Ovary (tissue), 9 donors: ENCODE data around the gene SLPI. TPM values are rescaled to one million over a fixed set of nuclear protein-coding genes. Genes with fewer than 3 reads are reported as not detected.

Experiments used
- DNase-seq, 5 donors: peaks; one replicate each; pipeline ENCODE4 v3.0.0-alpha.2; 2019 to 2020
- H3K27ac ChIP-seq, 2 donors: fragments of 200-600 bp; one replicate each; pipeline versions ENCODE4 v1.5.1 to v1.8.0; 2019 to 2022
- H3K27me3 ChIP-seq: fragments of 200-600 bp; one replicate; pipeline ENCODE4 v1.8.0; 2022
- H3K36me3 ChIP-seq: fragments of 200-600 bp; sonication (generic); one replicate; pipeline ENCODE4 v1.5.1; 2019
- H3K4me1 ChIP-seq: one replicate; pipeline ENCODE4 v1.8.1; 2013; ENCODE audit warnings: mild to moderate bottlenecking, moderate library complexity; ENCODE audit not compliant: insufficient read depth
- H3K4me3 ChIP-seq: fragments of 200-600 bp; sonication (generic); one replicate; pipeline ENCODE4 v1.5.1; 2017
- H3K9me3 ChIP-seq, 2 donors: fragments of 200-600 bp in 1 of 2; sonication (generic) in 1 of 2; one replicate each; pipeline versions ENCODE4 v1.5.1 to v1.8.1; 2013 to 2019; ENCODE audit warnings: mild to moderate bottlenecking in 1 of 2, moderate library complexity in 1 of 2
- EP300 ChIP-seq: sonication (generic); formaldehyde crosslinking; IDR thresholded peaks from one replicate; pipeline ENCODE4 v1.6.1; 2017; ENCODE audit warnings: antibody characterized with exemption
- POLR2A ChIP-seq: fragments of 450-650 bp; IDR thresholded peaks from one replicate; pipeline ENCODE4 v1.6.1; 2017; ENCODE audit warnings: antibody characterized with exemption, mild to moderate bottlenecking, moderate library complexity
- WGBS, 3 donors: extraction: QIAGEN DNeasy Blood & Tissue Kit in 1 of 3; methylation state at CpG; one replicate each; pipeline versions ENCODE4 v1.1.5 to v1.1.7; 2013 to 2017; 5-methylcytosine and 5-hydroxymethylcytosine counted together
- intact Hi-C, 4 donors: fragments of 100-400 bp; cut with DNase I; formaldehyde crosslinking; loops; one replicate each; pipeline versions ENCODE4 v1.11.0 to v1.15.1; 2022 to 2023
- polyA plus RNA-seq, 2 donors: library from polyadenylated mRNA; stranded (reverse); fragments of 200-250 nt in 1 of 2; fragments of 350-450 nt in 1 of 2; fragmentation: Illumina TruSeq in 1 of 2; extraction: RNeasy Lipid Tissue Mini Kit (QIAGEN cat#74804) in 1 of 2; gene quantifications; one replicate each; pipeline ENCODE4 v1.2.3, GENCODE V29; 2013 to 2014
- total RNA-seq, 7 donors: library from RNA; depleted of rRNA in 2 of 7; stranded (reverse); fragments of >200 nt in 2 of 7; fragmentation: NEBNext Ultra II Directional in 3 of 7; extraction: Animal tissue kit (Norgen Biotek cat#: 25700) in 3 of 7; gene quantifications; one replicate each; pipeline versions ENCODE4 v1.1.0 to v1.2.4, GENCODE V29; 2016 to 2023
- TF ChIP-seq, protein P1 (sequence below), 3 donors: fragments of 450-650 bp in 2 of 3; fragments of 200-600 bp in 1 of 3; IDR thresholded peaks; one replicate each; pipeline versions ENCODE4 v1.5.1 to v1.8.0; 2016 to 2022; ENCODE audit warnings: antibody characterized with exemption in 3 of 3, mild to moderate bottlenecking in 1 of 3
- donor health status: DM: no; HTN: no; CAD: no; lungs with moderate emphysema.
- donor health status: DM: no; HTN: no; CAD: no.
- donor health status: Bipolar disorder and iron deficiency.
- donor health status: DM: yes; HTN: yes; CAD: no.
- donor health status: DM: no; HTN: no; CAD: no.
- donor health status: DM: yes; HTN: yes; CAD: no.

SLPI gene
- total and polyA plus RNA-seq, 9 donors: 4.0 to 622 (median 33.3) TPM; not detected in 1

DNA sequence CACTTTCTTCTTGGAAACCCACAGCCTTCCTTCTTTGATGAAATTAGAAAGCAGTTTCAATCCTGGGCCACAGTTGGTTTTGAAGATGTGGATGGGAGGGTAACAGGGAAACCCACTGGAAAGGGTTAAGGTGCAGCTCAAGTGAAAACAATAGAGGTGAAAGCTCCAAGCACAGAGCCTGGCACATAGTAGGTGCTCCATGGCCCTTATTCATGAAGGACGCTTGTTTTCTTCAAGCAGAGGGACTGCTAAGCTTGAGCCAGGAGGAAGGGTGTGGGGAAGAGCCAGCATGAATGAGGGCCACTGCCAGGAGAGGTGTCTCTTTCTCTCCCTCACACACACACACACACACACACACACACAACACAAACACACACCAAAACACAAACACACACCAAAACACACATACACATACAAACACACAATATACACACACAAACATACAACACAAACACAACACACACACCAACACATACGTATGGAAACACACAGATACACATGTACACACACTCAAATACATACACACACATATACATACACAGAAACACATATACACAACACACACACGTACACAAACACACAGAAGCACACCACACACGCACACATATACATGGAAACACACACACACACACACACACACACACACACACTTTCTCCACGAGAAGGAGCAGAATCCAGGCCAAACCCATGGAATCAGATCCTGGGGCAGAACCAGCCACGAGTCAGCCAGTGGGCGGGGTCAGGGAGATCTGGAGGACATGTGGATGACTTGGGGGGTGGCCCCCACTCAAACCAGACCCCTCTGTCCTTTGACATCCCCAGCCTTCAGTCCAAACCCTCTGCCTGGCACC lies 28.6 kb upstream of the SLPI start:
- H3K27me3 ChIP-seq: no peaks in the 10 kb centered on the region
- DNase-seq: no peak
- H3K36me3 ChIP-seq: no peaks in the 10 kb centered on the region
- H3K9me3 ChIP-seq: no peaks in the 10 kb centered on the region
- 57 to 69% (median 60%) methylated on average over 7 of the region's 7 CpGs for WGBS, 3 donors
- no peak overlapping the region for H3K4me3 ChIP-seq
- intact Hi-C loops: no loop called here
- H3K4me1 ChIP-seq: no peaks in the 10 kb centered on the region
- H3K27ac ChIP-seq: no peak overlapping the region
- TF ChIP-seq POLR2A: no peak
- TF ChIP-seq, protein P1, sequence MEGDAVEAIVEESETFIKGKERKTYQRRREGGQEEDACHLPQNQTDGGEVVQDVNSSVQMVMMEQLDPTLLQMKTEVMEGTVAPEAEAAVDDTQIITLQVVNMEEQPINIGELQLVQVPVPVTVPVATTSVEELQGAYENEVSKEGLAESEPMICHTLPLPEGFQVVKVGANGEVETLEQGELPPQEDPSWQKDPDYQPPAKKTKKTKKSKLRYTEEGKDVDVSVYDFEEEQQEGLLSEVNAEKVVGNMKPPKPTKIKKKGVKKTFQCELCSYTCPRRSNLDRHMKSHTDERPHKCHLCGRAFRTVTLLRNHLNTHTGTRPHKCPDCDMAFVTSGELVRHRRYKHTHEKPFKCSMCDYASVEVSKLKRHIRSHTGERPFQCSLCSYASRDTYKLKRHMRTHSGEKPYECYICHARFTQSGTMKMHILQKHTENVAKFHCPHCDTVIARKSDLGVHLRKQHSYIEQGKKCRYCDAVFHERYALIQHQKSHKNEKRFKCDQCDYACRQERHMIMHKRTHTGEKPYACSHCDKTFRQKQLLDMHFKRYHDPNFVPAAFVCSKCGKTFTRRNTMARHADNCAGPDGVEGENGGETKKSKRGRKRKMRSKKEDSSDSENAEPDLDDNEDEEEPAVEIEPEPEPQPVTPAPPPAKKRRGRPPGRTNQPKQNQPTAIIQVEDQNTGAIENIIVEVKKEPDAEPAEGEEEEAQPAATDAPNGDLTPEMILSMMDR (IDR thresholded peaks at IDR 0.05): no peak
- TF ChIP-seq EP300: no peak

DNA sequence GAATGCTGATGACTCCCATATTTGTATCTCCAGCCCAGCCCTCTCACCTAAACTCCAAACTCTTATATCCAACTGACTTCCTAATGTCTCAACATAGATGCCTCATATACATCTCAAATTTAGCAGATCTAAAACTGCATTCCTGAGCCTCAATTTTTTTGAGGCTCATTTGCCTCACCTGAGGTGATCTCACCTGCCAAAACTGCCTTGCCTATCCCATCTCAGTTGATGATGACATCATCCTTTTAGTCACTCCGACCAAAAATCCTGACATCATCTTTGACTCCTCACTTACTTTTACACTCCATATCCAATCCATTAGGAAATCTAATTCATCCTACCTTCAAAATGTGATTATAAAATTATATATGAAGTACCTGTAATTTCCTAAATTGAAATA lies 25.6 kb upstream of the SLPI start:
- 68 to 80% (median 74%) methylated on average over 1 of the region's 1 CpG for WGBS, 3 donors
- no peak overlapping the region for H3K4me3 ChIP-seq
- no peaks in the 10 kb centered on the region for H3K36me3 ChIP-seq
- H3K4me1 ChIP-seq: no peaks in the 10 kb centered on the region
- TF ChIP-seq EP300: no peak
- H3K27ac ChIP-seq: no peak overlapping the region
- DNase-seq: no peak
- no peaks in the 10 kb centered on the region for H3K9me3 ChIP-seq
- no peaks in the 10 kb centered on the region for H3K27me3 ChIP-seq
- intact Hi-C loops: no loop called here

DNA sequence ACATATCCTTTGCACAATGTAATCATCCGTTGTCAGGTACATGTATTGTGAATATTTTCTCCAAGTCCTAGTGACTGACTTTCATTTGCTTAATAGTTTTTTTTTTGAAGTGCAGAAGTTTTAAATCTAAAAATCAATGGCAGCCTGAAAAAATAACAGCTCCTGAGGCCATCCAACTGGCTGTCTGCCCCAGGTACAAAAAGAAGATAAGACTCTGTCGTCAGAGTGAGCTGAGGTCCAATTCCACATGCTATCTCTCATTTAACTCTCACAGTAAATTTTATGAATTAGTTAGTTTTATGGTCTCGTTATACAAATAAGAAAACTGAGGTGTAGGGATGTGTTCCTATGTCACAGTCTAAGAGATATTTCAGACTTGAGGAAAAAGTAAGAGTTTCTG lies 21.0 kb upstream of the SLPI start:
- H3K27me3 ChIP-seq: no peaks in the 10 kb centered on the region
- H3K4me1 ChIP-seq: no peaks in the 10 kb centered on the region
- H3K4me3 ChIP-seq: no peak overlapping the region
- no peaks in the 10 kb centered on the region for H3K9me3 ChIP-seq
- H3K36me3 ChIP-seq: no peaks in the 10 kb centered on the region
- intact Hi-C loops: no loop called here
- TF ChIP-seq POLR2A (no peak), EP300 (no peak)
- TF ChIP-seq, protein P1 (IDR thresholded peaks at IDR 0.05): no peak
- no peak for DNase-seq
- H3K27ac ChIP-seq: no peak overlapping the region
- WGBS, 3 donors: 38 to 41% (median 40%) methylated on average over 3 of the region's 3 CpGs

DNA sequence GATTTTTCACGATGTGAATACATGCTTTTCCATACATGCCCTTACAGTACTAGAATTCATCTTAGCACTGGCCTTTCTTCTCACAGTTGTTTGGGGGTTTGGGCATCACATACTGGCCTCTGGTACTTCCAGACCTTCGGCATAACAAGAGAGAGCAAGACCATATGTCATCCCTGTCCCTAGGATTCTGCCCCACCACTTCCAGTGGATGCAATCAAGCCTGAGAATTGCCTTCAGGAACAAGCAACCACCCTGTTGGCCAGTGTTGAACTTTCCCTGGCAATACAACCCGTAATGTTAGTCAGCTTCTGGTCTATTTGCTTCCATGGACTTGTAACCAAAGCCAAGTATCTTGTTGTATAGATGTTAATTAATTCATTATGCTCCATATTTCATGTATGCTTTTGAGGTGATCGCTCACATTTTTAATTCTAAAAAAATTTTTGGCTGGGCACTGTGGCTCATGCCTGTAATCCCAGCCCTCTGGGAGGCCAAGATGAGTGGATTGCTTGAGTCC lies 15.4 kb upstream of the SLPI start:
- no peaks in the 10 kb centered on the region for H3K27me3 ChIP-seq
- H3K9me3 ChIP-seq: no peaks in the 10 kb centered on the region
- no peak overlapping the region for H3K4me3 ChIP-seq
- no peaks in the 10 kb centered on the region for H3K4me1 ChIP-seq
- 71 to 78% (median 72%) methylated on average over 4 of the region's 4 CpGs for WGBS, 3 donors
- H3K27ac ChIP-seq: no peak overlapping the region
- TF ChIP-seq POLR2A (no peak), EP300 (no peak)
- TF ChIP-seq, protein P1 (IDR thresholded peaks at IDR 0.05): no peak
- intact Hi-C loops: no loop called here
- no peak for DNase-seq
- no peaks in the 10 kb centered on the region for H3K36me3 ChIP-seq

DNA sequence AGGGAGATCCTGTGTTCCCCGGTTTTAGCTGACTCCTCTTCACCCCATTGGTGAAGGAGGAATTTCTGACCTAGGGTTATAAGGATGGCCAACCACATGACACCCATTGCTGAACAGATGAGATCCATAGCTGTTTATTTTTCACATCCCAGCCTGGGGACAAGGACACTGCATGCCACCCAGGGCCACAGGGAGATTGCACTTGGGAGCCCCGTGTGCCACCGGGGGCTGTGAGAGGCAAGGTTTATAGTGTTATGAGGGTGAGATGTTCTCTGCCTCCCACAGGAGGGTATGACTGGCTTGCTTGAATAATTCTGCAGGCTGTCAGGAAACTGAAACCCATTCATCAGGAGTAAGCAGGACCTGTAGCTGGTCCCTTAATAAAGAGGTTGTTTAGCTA lies 14.7 kb upstream of the SLPI start:
- Histone ChIP-seq H3K27ac (no peak overlapping the region), H3K4me3 (no peak overlapping the region), H3K4me1 (no peaks in the 10 kb centered on the region), H3K9me3 (no peaks in the 10 kb centered on the region), H3K27me3 (no peaks in the 10 kb centered on the region), H3K36me3 (no peaks in the 10 kb centered on the region)
- DNase-seq: no peak
- intact Hi-C loops: no loop called here
- WGBS, 3 donors: 60 to 78% (median 63%) methylated on average over 3 of the region's 3 CpGs
- TF ChIP-seq EP300 (no peak), POLR2A (no peak)
- TF ChIP-seq, protein P1 (IDR thresholded peaks at IDR 0.05): no peak
